SK-N-SH treated with all-trans-retinoic acid at 6 μM for 48 hours (cell line): ENCODE data around the gene FARS2.

Experiments
- ATAC-seq: fragments of 200-7000 bp; cut with Tn5 transposase; 3 replicates; pipeline ENCODE4 v1.9.1; 2020; ENCODE audit warnings: mild to moderate bottlenecking, moderate library complexity
- BACH2 ChIP-seq: fragments of 250-450 bp; sonication (Bioruptor Pico); IDR thresholded peaks from 2 replicates; pipeline ENCODE4 v1.9.0; 2021; ENCODE audit warnings: mild to moderate bottlenecking, borderline replicate concordance
- CSDC2 ChIP-seq: fragments of 250-450 bp; sonication (Bioruptor Pico); IDR thresholded peaks from 2 replicates; pipeline ENCODE4 v1.5.0; 2020; ENCODE audit warnings: mild to moderate bottlenecking, moderate library complexity
- ESRRG ChIP-seq: fragments of 250-450 bp; sonication (Bioruptor Pico); IDR thresholded peaks from 2 replicates; pipeline ENCODE4 v1.6.1; 2021; ENCODE audit warnings: mild to moderate bottlenecking
- GLIS3 ChIP-seq: fragments of 250-450 bp; sonication (Bioruptor Pico); IDR thresholded peaks from 2 replicates; pipeline ENCODE4 v1.5.0; 2020; ENCODE audit warnings: mild to moderate bottlenecking, moderate library complexity
- ISL1 ChIP-seq: fragments of 250-450 bp; sonication (Bioruptor Pico); IDR thresholded peaks from 2 replicates; pipeline ENCODE4 v2.1.2; 2022; ENCODE audit warnings: mild to moderate bottlenecking, moderate library complexity
- OSR1 ChIP-seq: fragments of 250-450 bp; sonication (Bioruptor Pico); IDR thresholded peaks from 2 replicates; pipeline ENCODE4 v1.8.0; 2022; ENCODE audit warnings: moderate library complexity, mild to moderate bottlenecking, inconsistent platforms
- PPARA ChIP-seq: fragments of 250-450 bp; sonication (Bioruptor Pico); IDR thresholded peaks from 2 replicates; pipeline ENCODE4 v1.5.0; 2020; ENCODE audit warnings: mild to moderate bottlenecking, borderline replicate concordance
- RARB ChIP-seq: fragments of 250-450 bp; sonication (Bioruptor Pico); IDR thresholded peaks from 2 replicates; pipeline ENCODE4 v1.8.0; 2021; ENCODE audit warnings: mild to moderate bottlenecking, moderate library complexity
- SNAI2 ChIP-seq: fragments of 250-450 bp; sonication (Bioruptor Pico); IDR thresholded peaks from 2 replicates; pipeline ENCODE4 v1.5.0; 2020; ENCODE audit warnings: mild to moderate bottlenecking, moderate library complexity
- TCF4 ChIP-seq: fragments of 250-450 bp; sonication (Bioruptor Pico); IDR thresholded peaks from 2 replicates; pipeline ENCODE4 v1.8.0; 2021; ENCODE audit warnings: mild to moderate bottlenecking, moderate library complexity, borderline replicate concordance
- TOX ChIP-seq: fragments of 250-450 bp; sonication (Bioruptor Pico); IDR thresholded peaks from 2 replicates; pipeline ENCODE4 v1.8.0; 2021; ENCODE audit warnings: mild to moderate bottlenecking, moderate library complexity, borderline replicate concordance
- ZC3H10 ChIP-seq: fragments of 250-450 bp; sonication (Bioruptor Pico); IDR thresholded peaks from 2 replicates; pipeline ENCODE4 v1.5.1; 2021; ENCODE audit warnings: mild to moderate bottlenecking, moderate library complexity
- ZFP3 ChIP-seq: fragments of 250-450 bp; sonication (Bioruptor Pico); IDR thresholded peaks from 2 replicates; pipeline ENCODE4 v1.5.0; 2020; ENCODE audit warnings: mild to moderate bottlenecking, moderate library complexity
- ZFP30 ChIP-seq: fragments of 450-650 bp; formaldehyde crosslinking; IDR thresholded peaks from 2 replicates; pipeline ENCODE4 v1.5.0; 2022; ENCODE audit warnings: mild to moderate bottlenecking, moderate library complexity
- ZNF565 ChIP-seq: fragments of 450-650 bp; formaldehyde crosslinking; conservative IDR thresholded peaks from 2 replicates; pipeline ENCODE4 v1.5.0; 2020; ENCODE audit warnings: low read depth, mild to moderate bottlenecking, moderate library complexity
- ZNF70 ChIP-seq: fragments of 450-650 bp; formaldehyde crosslinking; IDR thresholded peaks from 2 replicates; pipeline ENCODE4 v1.5.0; 2020; ENCODE audit warnings: mild to moderate bottlenecking, moderate library complexity
- ZNF8 ChIP-seq: fragments of 450-650 bp; formaldehyde crosslinking; IDR thresholded peaks from 2 replicates; pipeline ENCODE4 v1.5.0; 2020; ENCODE audit warnings: mild to moderate bottlenecking, moderate library complexity
- TF ChIP-seq, protein P1 (sequence below): fragments of 250-450 bp; sonication (Bioruptor Pico); IDR thresholded peaks from 2 replicates; pipeline ENCODE4 v1.5.1; 2020; ENCODE audit warnings: low read depth, mild to moderate bottlenecking, moderate library complexity
- TF ChIP-seq, protein P2 (sequence below): fragments of 250-450 bp; sonication (Bioruptor Pico); IDR thresholded peaks from 2 replicates; pipeline ENCODE4 v1.8.0; 2020; ENCODE audit warnings: mild to moderate bottlenecking, moderate library complexity, borderline replicate concordance
- TF ChIP-seq, protein P3 (sequence below): fragments of 250-450 bp; sonication (Bioruptor Pico); IDR thresholded peaks from 2 replicates; pipeline ENCODE4 v1.8.0; 2021; ENCODE audit warnings: low read depth, mild to moderate bottlenecking, moderate library complexity, borderline replicate concordance
- TF ChIP-seq, protein P4 (sequence below): fragments of 250-450 bp; sonication (Bioruptor Pico); IDR thresholded peaks from 2 replicates; pipeline ENCODE4 v1.5.0; 2020; ENCODE audit warnings: mild to moderate bottlenecking, moderate library complexity

The FARS2 gene

DNA sequence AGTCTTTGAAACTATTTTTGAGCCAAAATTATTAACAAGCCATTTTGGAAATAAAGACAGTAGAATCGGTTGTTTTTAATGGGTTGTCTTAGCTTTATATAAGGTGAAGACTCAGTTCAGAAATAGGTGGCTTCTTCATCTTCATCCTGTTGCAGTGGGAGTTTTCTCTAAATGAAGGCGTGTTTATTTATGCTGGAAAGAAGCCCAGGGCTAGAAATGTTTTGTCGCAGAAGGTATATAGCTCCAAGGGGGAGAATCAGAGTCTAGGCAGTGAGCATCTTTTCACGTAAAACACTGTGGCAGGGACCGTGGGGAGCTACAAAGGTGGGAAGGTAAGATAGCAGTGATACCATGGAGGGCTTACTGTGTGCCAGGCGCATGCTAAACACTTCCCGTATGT lies 34.3 kb downstream of the FARS2 start:
- no peak for TF ChIP-seq ZNF70 (CRISPR knock-in tag)
- TF ChIP-seq ISL1 (CRISPR knock-in tag) = no peak
- TF ChIP-seq ZFP3 = no peak
- no peak for ATAC-seq

DNA sequence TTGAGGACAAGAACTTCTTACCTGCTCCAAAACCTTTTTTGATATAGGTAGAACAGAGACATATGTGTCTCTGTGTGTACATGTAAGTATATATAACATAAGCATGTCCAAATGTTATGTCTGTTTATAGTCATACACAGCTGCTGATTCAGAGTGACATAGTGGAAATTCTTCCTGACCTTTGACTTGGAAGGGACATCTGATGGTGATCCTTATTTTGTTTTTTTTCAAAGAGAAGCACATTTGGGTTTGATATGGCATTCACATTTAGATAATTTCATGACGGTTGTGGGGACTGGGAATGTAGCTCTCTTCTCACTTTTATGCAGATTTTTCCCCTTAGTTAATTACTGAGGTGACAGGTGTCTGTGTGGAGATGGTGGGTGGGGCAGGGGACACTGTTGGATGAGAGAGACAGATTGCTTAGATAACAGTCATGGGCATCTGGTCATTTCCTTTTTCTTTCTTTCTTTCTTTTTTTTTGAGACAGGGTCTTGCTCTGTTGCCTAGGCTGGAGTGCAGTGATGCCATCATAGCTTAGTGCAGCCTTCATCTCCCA lies 39.0 kb downstream of the FARS2 start:
- ATAC-seq = no peak
- TF ChIP-seq, protein P1, sequence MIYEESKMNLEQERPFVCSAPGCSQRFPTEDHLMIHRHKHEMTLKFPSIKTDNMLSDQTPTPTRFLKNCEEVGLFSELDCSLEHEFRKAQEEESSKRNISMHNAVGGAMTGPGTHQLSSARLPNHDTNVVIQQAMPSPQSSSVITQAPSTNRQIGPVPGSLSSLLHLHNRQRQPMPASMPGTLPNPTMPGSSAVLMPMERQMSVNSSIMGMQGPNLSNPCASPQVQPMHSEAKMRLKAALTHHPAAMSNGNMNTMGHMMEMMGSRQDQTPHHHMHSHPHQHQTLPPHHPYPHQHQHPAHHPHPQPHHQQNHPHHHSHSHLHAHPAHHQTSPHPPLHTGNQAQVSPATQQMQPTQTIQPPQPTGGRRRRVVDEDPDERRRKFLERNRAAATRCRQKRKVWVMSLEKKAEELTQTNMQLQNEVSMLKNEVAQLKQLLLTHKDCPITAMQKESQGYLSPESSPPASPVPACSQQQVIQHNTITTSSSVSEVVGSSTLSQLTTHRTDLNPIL (CRISPR knock-in tag) = no peak
- no peak for TF ChIP-seq ZNF8 (CRISPR knock-in tag)
- TF ChIP-seq ZC3H10 (CRISPR knock-in tag) = no peak
- no peak for TF ChIP-seq ZFP30
- no peak for TF ChIP-seq ZFP3
- no peak for TF ChIP-seq BACH2 (CRISPR knock-in tag)
- no peak for TF ChIP-seq TCF4 (CRISPR knock-in tag)
- no peak for TF ChIP-seq RARB (CRISPR knock-in tag)
- no peak for TF ChIP-seq CSDC2 (CRISPR knock-in tag)
- TF ChIP-seq ISL1 (CRISPR knock-in tag) = no peak
- TF ChIP-seq, protein P2, sequence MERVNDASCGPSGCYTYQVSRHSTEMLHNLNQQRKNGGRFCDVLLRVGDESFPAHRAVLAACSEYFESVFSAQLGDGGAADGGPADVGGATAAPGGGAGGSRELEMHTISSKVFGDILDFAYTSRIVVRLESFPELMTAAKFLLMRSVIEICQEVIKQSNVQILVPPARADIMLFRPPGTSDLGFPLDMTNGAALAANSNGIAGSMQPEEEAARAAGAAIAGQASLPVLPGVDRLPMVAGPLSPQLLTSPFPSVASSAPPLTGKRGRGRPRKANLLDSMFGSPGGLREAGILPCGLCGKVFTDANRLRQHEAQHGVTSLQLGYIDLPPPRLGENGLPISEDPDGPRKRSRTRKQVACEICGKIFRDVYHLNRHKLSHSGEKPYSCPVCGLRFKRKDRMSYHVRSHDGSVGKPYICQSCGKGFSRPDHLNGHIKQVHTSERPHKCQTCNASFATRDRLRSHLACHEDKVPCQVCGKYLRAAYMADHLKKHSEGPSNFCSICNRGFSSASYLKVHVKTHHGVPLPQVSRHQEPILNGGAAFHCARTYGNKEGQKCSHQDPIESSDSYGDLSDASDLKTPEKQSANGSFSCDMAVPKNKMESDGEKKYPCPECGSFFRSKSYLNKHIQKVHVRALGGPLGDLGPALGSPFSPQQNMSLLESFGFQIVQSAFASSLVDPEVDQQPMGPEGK (CRISPR knock-in tag) = no peak
- TF ChIP-seq GLIS3 (CRISPR knock-in tag) = no peak
- TF ChIP-seq, protein P3, sequence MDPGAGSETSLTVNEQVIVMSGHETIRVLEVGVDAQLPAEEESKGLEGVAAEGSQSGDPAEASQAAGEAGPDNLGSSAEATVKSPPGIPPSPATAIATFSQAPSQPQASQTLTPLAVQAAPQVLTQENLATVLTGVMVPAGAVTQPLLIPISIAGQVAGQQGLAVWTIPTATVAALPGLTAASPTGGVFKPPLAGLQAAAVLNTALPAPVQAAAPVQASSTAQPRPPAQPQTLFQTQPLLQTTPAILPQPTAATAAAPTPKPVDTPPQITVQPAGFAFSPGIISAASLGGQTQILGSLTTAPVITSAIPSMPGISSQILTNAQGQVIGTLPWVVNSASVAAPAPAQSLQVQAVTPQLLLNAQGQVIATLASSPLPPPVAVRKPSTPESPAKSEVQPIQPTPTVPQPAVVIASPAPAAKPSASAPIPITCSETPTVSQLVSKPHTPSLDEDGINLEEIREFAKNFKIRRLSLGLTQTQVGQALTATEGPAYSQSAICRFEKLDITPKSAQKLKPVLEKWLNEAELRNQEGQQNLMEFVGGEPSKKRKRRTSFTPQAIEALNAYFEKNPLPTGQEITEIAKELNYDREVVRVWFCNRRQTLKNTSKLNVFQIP (CRISPR knock-in tag) = no peak
- no peak for TF ChIP-seq TOX (CRISPR knock-in tag)
- no peak for TF ChIP-seq SNAI2 (CRISPR knock-in tag)
- no peak for TF ChIP-seq ESRRG (CRISPR knock-in tag)
- no peak for TF ChIP-seq PPARA (CRISPR knock-in tag)
- TF ChIP-seq, protein P4, sequence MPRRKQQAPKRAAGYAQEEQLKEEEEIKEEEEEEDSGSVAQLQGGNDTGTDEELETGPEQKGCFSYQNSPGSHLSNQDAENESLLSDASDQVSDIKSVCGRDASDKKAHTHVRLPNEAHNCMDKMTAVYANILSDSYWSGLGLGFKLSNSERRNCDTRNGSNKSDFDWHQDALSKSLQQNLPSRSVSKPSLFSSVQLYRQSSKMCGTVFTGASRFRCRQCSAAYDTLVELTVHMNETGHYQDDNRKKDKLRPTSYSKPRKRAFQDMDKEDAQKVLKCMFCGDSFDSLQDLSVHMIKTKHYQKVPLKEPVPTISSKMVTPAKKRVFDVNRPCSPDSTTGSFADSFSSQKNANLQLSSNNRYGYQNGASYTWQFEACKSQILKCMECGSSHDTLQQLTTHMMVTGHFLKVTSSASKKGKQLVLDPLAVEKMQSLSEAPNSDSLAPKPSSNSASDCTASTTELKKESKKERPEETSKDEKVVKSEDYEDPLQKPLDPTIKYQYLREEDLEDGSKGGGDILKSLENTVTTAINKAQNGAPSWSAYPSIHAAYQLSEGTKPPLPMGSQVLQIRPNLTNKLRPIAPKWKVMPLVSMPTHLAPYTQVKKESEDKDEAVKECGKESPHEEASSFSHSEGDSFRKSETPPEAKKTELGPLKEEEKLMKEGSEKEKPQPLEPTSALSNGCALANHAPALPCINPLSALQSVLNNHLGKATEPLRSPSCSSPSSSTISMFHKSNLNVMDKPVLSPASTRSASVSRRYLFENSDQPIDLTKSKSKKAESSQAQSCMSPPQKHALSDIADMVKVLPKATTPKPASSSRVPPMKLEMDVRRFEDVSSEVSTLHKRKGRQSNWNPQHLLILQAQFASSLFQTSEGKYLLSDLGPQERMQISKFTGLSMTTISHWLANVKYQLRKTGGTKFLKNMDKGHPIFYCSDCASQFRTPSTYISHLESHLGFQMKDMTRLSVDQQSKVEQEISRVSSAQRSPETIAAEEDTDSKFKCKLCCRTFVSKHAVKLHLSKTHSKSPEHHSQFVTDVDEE (CRISPR knock-in tag) = no peak

DNA sequence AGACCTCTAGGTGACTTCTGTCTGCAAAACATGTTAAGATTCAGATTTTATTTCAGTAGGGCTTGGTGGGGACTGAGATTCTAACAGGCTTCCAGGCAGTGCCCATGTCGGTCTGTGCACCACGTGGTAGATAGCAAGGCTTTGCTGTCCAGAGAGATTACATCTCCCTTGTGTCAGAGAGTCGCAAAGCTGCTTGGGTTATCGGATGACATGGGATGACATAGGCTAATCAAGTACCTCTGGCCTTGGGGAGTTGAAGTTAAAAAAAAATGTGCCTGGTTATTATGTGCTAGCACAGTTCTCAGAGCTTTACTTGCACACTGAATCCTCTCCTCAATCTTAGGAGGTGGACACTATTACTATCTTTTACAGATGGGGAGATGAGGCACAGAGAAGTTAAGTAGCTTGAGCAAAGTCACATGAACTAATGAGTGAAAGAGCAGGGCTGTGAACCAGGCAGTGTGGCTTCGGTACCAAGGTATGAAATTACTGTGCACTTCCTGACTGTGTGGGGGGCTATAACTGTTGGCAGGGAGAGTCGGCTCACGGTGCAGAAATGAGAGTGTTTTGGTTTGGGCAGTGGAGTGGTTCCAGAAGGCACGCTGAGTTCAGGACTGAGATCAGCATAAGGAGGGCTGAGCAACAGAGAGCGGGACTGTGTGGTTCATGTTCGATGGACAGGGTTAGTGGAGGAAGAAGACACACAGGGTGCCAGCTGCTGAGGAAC lies 41.1 kb downstream of the FARS2 start:
- no peak for TF ChIP-seq ZC3H10 (CRISPR knock-in tag)
- no peak for TF ChIP-seq ISL1 (CRISPR knock-in tag)
- TF ChIP-seq BACH2 (CRISPR knock-in tag) = no peak
- TF ChIP-seq ZNF565 (CRISPR knock-in tag) = no peak
- TF ChIP-seq, protein P3 (CRISPR knock-in tag) = no peak
- no peak for TF ChIP-seq OSR1 (CRISPR knock-in tag)
- TF ChIP-seq, protein P2 (CRISPR knock-in tag) = no peak
- no peak for ATAC-seq
